ENCODE measurements around the gene GANC. TPM values are rescaled to one million over a fixed set of nuclear protein-coding genes. Genes with fewer than 3 reads are reported as not detected.

GANC gene
- total and polyA plus RNA-seq, 9 of the 15 experiments (the other 6 are each of a cell fraction or from before 2014, with no cell fraction given) = 10.9 to 19.0 (median 14.5) TPM

GRCh38 chr15:42284551-42284950, 11.6 kb downstream of the GANC start (continued):
- TF ChIP-seq SOX6 (IDR thresholded peaks at IDR 0.05) = no peak
- TF ChIP-seq MTA2 (IDR thresholded peaks at IDR 0.05; ENCODE audit: low read depth) = no peak
- TF ChIP-seq PBX2 (CRISPR knock-in tag; IDR thresholded peaks at IDR 0.05; ENCODE audit: low read depth) = no peak
- no peak for TF ChIP-seq PBX2 (tag; conservative IDR thresholded peaks at IDR 0.05; ENCODE audit: low read depth)
- no peak for TF ChIP-seq SMAD1 (IDR thresholded peaks at IDR 0.05; ENCODE audit: low read depth, low read length, partially characterized antibody)

- ChIA-PET CTCF (ENCODE audit: low intra/inter-chr PET ratio) (no interaction called here), POLR2A (interaction anchor here (1.1 to 1.7 kb wide), 2 partner anchors 10 to 45 kb away, joined by 3 to 4 read pairs; no protein-coding TSS in a partner anchor)
- Histone ChIP-seq H4K20me1 (replicated peaks; ENCODE audit: control insufficient read depth, insufficient read depth, low read length) (no peaks in the 10 kb centered on the region), H3K4me1 (replicated peaks in 1 of 2; ENCODE audit: control insufficient read depth in 2 of 2, insufficient read depth in 2 of 2, low read length in 2 of 2) (peaks cover 0 to 8% of the 10 kb centered on the region in 2 experiments; a peak in 2 of 5 replicates), H3K9ac (ENCODE audit: insufficient read depth in 1 of 2, low read depth in 2 of 2, low read length in 2 of 2) (no peak overlapping the region), H3K9me3 (replicated peaks; ENCODE audit: control insufficient read depth, insufficient read depth, low read depth, low read length) (no peaks in the 10 kb centered on the region; the same call in 1 of the 2 replicates), H3K4me3 (no peak overlapping the region), H3K36me3 (ENCODE audit: control insufficient read depth, insufficient read depth, low read length) (peaks cover 9% of the 10 kb centered on the region; the same call in 1 of the 3 replicates), H3K27ac (ENCODE audit: extremely low read depth, low read depth, low read length) (no peak overlapping the region), H3K9me1 (ENCODE audit: control insufficient read depth, insufficient read depth, low read length) (no peaks in the 10 kb centered on the region), H3K79me2 (ENCODE audit: control insufficient read depth, insufficient read depth, low read length) (no peaks in the 10 kb centered on the region), H3K27me3 (ENCODE audit: control insufficient read depth in 2 of 2, insufficient read depth in 2 of 2, low read length in 2 of 2) (no peaks in the 10 kb centered on the region), H3K4me2 (ENCODE audit: insufficient read depth, low read length) (no peak overlapping the region), H2AFZ (ENCODE audit: low read depth, low read length) (no peak overlapping the region)
- no peak for ATAC-seq
- BruUV-seq (replicated peaks) = no TSS peak
- intact Hi-C loops (cut with micrococcal nuclease) = no loop called here
- FAIRE-seq = no peak
- no peak for DNase-seq (ENCODE audit: extremely low read depth in 1 of 4, low spot score in 3 of 4)
- in situ Hi-C loops (cut with MboI) = no loop called here
- 50% methylated on average over 1 of the region's 1 CpG for WGBS (ENCODE audit: insufficient coverage, low coverage, missing lambda C conversion rate)
- TF ChIP-seq CCAR2 (IDR thresholded peaks at IDR 0.05; ENCODE audit: low read depth, low read length) (no peak), ZBTB40 (IDR thresholded peaks at IDR 0.05) (no peak), ZBTB40 (CRISPR knock-in tag; IDR thresholded peaks at IDR 0.05) (no peak), MYNN (IDR thresholded peaks at IDR 0.05) (no peak), MYNN (CRISPR knock-in tag; IDR thresholded peaks at IDR 0.05) (no peak)
These were observed 12.0 kb downstream of the GANC start for GRCh38 chr15:42285034-42285433.
